Measurements from ENCODE around the gene GPC6.
"Not testable (repeated sequence)": the region's sequence is repeated elsewhere in the genome, so short reads cannot be mapped to it uniquely, and the experiment has no call there.

GPC6 gene

GRCh38 chr13:93430381-93430780 lies 203.8 kb downstream of the GPC6 start:
- Histone ChIP-seq H3K9me3 (ENCODE audit: control insufficient read depth, low read length) (no peaks in the 10 kb centered on the region), H3K4me1 (ENCODE audit: control insufficient read depth, insufficient read depth, low read length, poor library complexity, severe bottlenecking) (no peaks in the 10 kb centered on the region), H3K4me3 (ENCODE audit: extremely low read depth, insufficient read depth, low read length, poor library complexity, severe bottlenecking) (no peak overlapping the region), H3K36me3 (ENCODE audit: control insufficient read depth, insufficient read depth, low read length) (no peaks in the 10 kb centered on the region), H3K27ac (ENCODE audit: low read depth, low read length, severe bottlenecking) (no peak overlapping the region)
- WGBS, 2 experiments (ENCODE audit: insufficient coverage in 2 of 2), result 77 to 97% methylated on average over 2 of the region's 2 CpGs

- Histone ChIP-seq H3K4me1 (ENCODE audit: control insufficient read depth, insufficient read depth, low read length, poor library complexity, severe bottlenecking) (no peaks in the 10 kb centered on the region), H3K36me3 (ENCODE audit: control insufficient read depth, insufficient read depth, low read length) (no peaks in the 10 kb centered on the region), H3K4me3 (ENCODE audit: extremely low read depth, insufficient read depth, low read length, poor library complexity, severe bottlenecking) (no peak overlapping the region), H3K27ac (ENCODE audit: low read depth, low read length, severe bottlenecking) (no peak overlapping the region), H3K9me3 (ENCODE audit: control insufficient read depth, low read length) (peaks cover 3% of the 10 kb centered on the region)
- 91 to 100% methylated on average over 1 to 3 of the region's 3 CpGs for WGBS, 2 experiments (ENCODE audit: insufficient coverage in 2 of 2)
These were observed 209.0 kb downstream of the GPC6 start for GRCh38 chr13:93435651-93436050.

- H3K4me3 ChIP-seq (ENCODE audit: extremely low read depth, insufficient read depth, low read length, poor library complexity, severe bottlenecking), result no peak overlapping the region
- peaks cover 3% of the 10 kb centered on the region for H3K9me3 ChIP-seq (ENCODE audit: control insufficient read depth, low read length)
- no peaks in the 10 kb centered on the region for H3K36me3 ChIP-seq (ENCODE audit: control insufficient read depth, insufficient read depth, low read length)
- 80% methylated on average over 1 of the region's 4 CpGs; no CpG with 5 or more reads in 1 of the 2 experiments for WGBS, 2 experiments (ENCODE audit: insufficient coverage in 2 of 2)
- no peak overlapping the region for H3K27ac ChIP-seq (ENCODE audit: low read depth, low read length, severe bottlenecking)
- H3K4me1 ChIP-seq (ENCODE audit: control insufficient read depth, insufficient read depth, low read length, poor library complexity, severe bottlenecking), result no peaks in the 10 kb centered on the region
These were observed 210.5 kb downstream of the GPC6 start for GRCh38 chr13:93437081-93437480.

GRCh38 chr13:93446238-93446637 lies 219.6 kb downstream of the GPC6 start:
- H3K4me1 ChIP-seq (ENCODE audit: control insufficient read depth, insufficient read depth, low read length, poor library complexity, severe bottlenecking), result no peaks in the 10 kb centered on the region
- 83 to 92% methylated on average over 1 to 2 of the region's 2 CpGs for WGBS, 2 experiments (ENCODE audit: insufficient coverage in 2 of 2)
- H3K9me3 ChIP-seq (ENCODE audit: control insufficient read depth, low read length), result no peaks in the 10 kb centered on the region
- H3K36me3 ChIP-seq (ENCODE audit: control insufficient read depth, insufficient read depth, low read length), result no peaks in the 10 kb centered on the region
- H3K27ac ChIP-seq (ENCODE audit: low read depth, low read length, severe bottlenecking), result no peak overlapping the region
- no peak overlapping the region for H3K4me3 ChIP-seq (ENCODE audit: extremely low read depth, insufficient read depth, low read length, poor library complexity, severe bottlenecking)

- no peaks in the 10 kb centered on the region for H3K4me1 ChIP-seq (ENCODE audit: control insufficient read depth, insufficient read depth, low read length, poor library complexity, severe bottlenecking)
- no peaks in the 10 kb centered on the region for H3K36me3 ChIP-seq (ENCODE audit: control insufficient read depth, insufficient read depth, low read length)
- no peaks in the 10 kb centered on the region for H3K9me3 ChIP-seq (ENCODE audit: control insufficient read depth, low read length)
- no peak overlapping the region for H3K27ac ChIP-seq (ENCODE audit: low read depth, low read length, severe bottlenecking)
- no peak overlapping the region for H3K4me3 ChIP-seq (ENCODE audit: extremely low read depth, insufficient read depth, low read length, poor library complexity, severe bottlenecking)
These were observed 223.6 kb downstream of the GPC6 start for GRCh38 chr13:93450191-93450621.

GRCh38 chr13:93450761-93451160 lies 224.2 kb downstream of the GPC6 start:
- Histone ChIP-seq H3K27ac (ENCODE audit: low read depth, low read length, severe bottlenecking) (no peak overlapping the region), H3K4me3 (ENCODE audit: extremely low read depth, insufficient read depth, low read length, poor library complexity, severe bottlenecking) (no peak overlapping the region), H3K36me3 (ENCODE audit: control insufficient read depth, insufficient read depth, low read length) (no peaks in the 10 kb centered on the region), H3K4me1 (ENCODE audit: control insufficient read depth, insufficient read depth, low read length, poor library complexity, severe bottlenecking) (no peaks in the 10 kb centered on the region), H3K9me3 (ENCODE audit: control insufficient read depth, low read length) (no peaks in the 10 kb centered on the region)

GRCh38 chr13:93454676-93455235 lies 228.1 kb downstream of the GPC6 start:
- not testable (repeated sequence) for H3K4me3 ChIP-seq (ENCODE audit: extremely low read depth, insufficient read depth, low read length, poor library complexity, severe bottlenecking); H3K4me1 ChIP-seq (ENCODE audit: control insufficient read depth, insufficient read depth, low read length, poor library complexity, severe bottlenecking); H3K9me3 ChIP-seq (ENCODE audit: control insufficient read depth, low read length); H3K27ac ChIP-seq (ENCODE audit: low read depth, low read length, severe bottlenecking); H3K36me3 ChIP-seq (ENCODE audit: control insufficient read depth, insufficient read depth, low read length)
- 92 to 94% methylated on average over 12 to 18 of the region's 36 CpGs for WGBS, 2 experiments (ENCODE audit: insufficient coverage in 2 of 2)

GRCh38 chr13:93455861-93456260 lies 229.3 kb downstream of the GPC6 start:
- Histone ChIP-seq H3K4me3 (ENCODE audit: extremely low read depth, insufficient read depth, low read length, poor library complexity, severe bottlenecking) (no peak overlapping the region), H3K36me3 (ENCODE audit: control insufficient read depth, insufficient read depth, low read length) (no peaks in the 10 kb centered on the region), H3K9me3 (ENCODE audit: control insufficient read depth, low read length) (no peaks in the 10 kb centered on the region), H3K27ac (ENCODE audit: low read depth, low read length, severe bottlenecking) (no peak overlapping the region), H3K4me1 (ENCODE audit: control insufficient read depth, insufficient read depth, low read length, poor library complexity, severe bottlenecking) (no peaks in the 10 kb centered on the region)
- WGBS, 2 experiments (ENCODE audit: insufficient coverage in 2 of 2), result 100% methylated on average over 1 of the region's 4 CpGs; no CpG with 5 or more reads in 1 of the 2 experiments

- Histone ChIP-seq H3K4me1 (ENCODE audit: control insufficient read depth, insufficient read depth, low read length, poor library complexity, severe bottlenecking) (no peaks in the 10 kb centered on the region), H3K27ac (ENCODE audit: low read depth, low read length, severe bottlenecking) (no peak overlapping the region), H3K36me3 (ENCODE audit: control insufficient read depth, insufficient read depth, low read length) (no peaks in the 10 kb centered on the region), H3K4me3 (ENCODE audit: extremely low read depth, insufficient read depth, low read length, poor library complexity, severe bottlenecking) (no peak overlapping the region), H3K9me3 (ENCODE audit: control insufficient read depth, low read length) (no peaks in the 10 kb centered on the region)
These were observed 233.4 kb downstream of the GPC6 start for GRCh38 chr13:93460005-93460404.

GRCh38 chr13:93462151-93462550 lies 235.5 kb downstream of the GPC6 start:
- no peak overlapping the region for H3K27ac ChIP-seq (ENCODE audit: low read depth, low read length, severe bottlenecking)
- 94% methylated on average over 2 of the region's 3 CpGs; no CpG with 5 or more reads in 1 of the 2 experiments for WGBS, 2 experiments (ENCODE audit: insufficient coverage in 2 of 2)
- no peak overlapping the region for H3K4me3 ChIP-seq (ENCODE audit: extremely low read depth, insufficient read depth, low read length, poor library complexity, severe bottlenecking)
- H3K9me3 ChIP-seq (ENCODE audit: control insufficient read depth, low read length), result no peaks in the 10 kb centered on the region
- H3K4me1 ChIP-seq (ENCODE audit: control insufficient read depth, insufficient read depth, low read length, poor library complexity, severe bottlenecking), result no peaks in the 10 kb centered on the region
- no peaks in the 10 kb centered on the region for H3K36me3 ChIP-seq (ENCODE audit: control insufficient read depth, insufficient read depth, low read length)

GRCh38 chr13:93466502-93467036 lies 240.0 kb downstream of the GPC6 start:
- Histone ChIP-seq H3K4me3 (ENCODE audit: extremely low read depth, insufficient read depth, low read length, poor library complexity, severe bottlenecking) (no peak overlapping the region), H3K36me3 (ENCODE audit: control insufficient read depth, insufficient read depth, low read length) (no peaks in the 10 kb centered on the region), H3K4me1 (ENCODE audit: control insufficient read depth, insufficient read depth, low read length, poor library complexity, severe bottlenecking) (no peaks in the 10 kb centered on the region), H3K9me3 (ENCODE audit: control insufficient read depth, low read length) (peaks cover 7% of the 10 kb centered on the region), H3K27ac (ENCODE audit: low read depth, low read length, severe bottlenecking) (no peak overlapping the region)
- WGBS, 2 experiments (ENCODE audit: insufficient coverage in 2 of 2), result 100% methylated on average over 1 to 2 of the region's 3 CpGs
